AG04450 (cell line): ENCODE results near the gene GAGE12J. TPM values are rescaled to one million over a fixed set of nuclear protein-coding genes. Genes with fewer than 3 reads are reported as not detected.
"Not testable (repeated sequence)": the region's sequence is repeated elsewhere in the genome, so short reads cannot be mapped to it uniquely, and the experiment has no call there.

Source experiments
- CTCF ChIA-PET: fragments of 300-600, 350-600 bp; formaldehyde crosslinking; extraction: SDS; loops from one replicate; lab custom pipeline; 2022; ENCODE audit warnings: antibody characterized with exemption, inconsistent platforms; lab: Charles Lee
- POLR2A ChIA-PET: fragments of 350-600 bp; formaldehyde crosslinking; extraction: SDS; loops from one replicate; lab custom pipeline; 2021; ENCODE audit warnings: antibody characterized with exemption, inconsistent platforms; lab: Yijun Ruan, JAX
- DNase-seq: peaks from one replicate; pipeline ENCODE4 v3.0.0-alpha.2; 2011; ENCODE audit warnings: low read depth, low spot score
- H3K27ac ChIP-seq: one replicate; pipeline ENCODE4 v1.5.1; 2012; ENCODE audit warnings: low read depth, low read length, control low read depth
- H3K27me3 ChIP-seq: one replicate; pipeline ENCODE4 v1.6.0; 2012; ENCODE audit warnings: low read length; ENCODE audit not compliant: control insufficient read depth, insufficient read depth
- H3K4me3 ChIP-seq: 2 replicates; pipeline ENCODE4 v1.5.1; 2011; ENCODE audit warnings: mild to moderate bottlenecking, low read depth, low read length, control low read depth
- H3K9me3 ChIP-seq: 2 replicates; pipeline ENCODE4 v1.5.1; 2012; ENCODE audit warnings: low read length; ENCODE audit not compliant: control insufficient read depth, insufficient read depth
- polyA plus RNA-seq: library from polyadenylated mRNA; depleted of rRNA; stranded (reverse); fragments of >200 nt; gene quantifications from 2 replicates; pipeline ENCODE4 v1.2.3, GENCODE V29; 2011; rRNA removed

GAGE12J gene
- polyA plus RNA-seq, 1 experiment, result not detected

DNA sequence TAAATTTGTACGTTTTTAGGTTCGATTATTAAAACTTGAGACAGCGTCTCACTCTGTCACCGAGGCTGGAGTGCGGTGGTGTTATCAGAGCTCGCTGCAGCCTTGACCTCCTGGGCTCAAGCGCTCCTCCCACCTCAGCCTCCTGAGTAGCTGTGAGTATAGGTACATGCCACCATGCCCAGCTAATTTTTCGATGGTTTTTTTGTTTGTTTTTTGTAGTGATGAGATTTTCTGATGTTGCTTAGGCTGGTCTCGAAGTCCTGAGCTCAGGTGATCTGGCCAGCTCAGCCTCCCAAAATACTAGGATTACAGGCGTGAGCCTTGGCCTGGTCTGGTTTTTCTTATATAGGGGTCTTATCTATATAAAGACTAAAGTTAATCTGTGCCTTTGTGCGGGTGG lies 8.6 kb downstream of the GAGE12J start:
- POLR2A ChIA-PET, CTCF ChIA-PET, DNase-seq: not testable (repeated sequence)

GRCh38 chrX:49331282-49331681 lies 9.4 kb downstream of the GAGE12J start, which contains the start of gene GAGE13:
Gene GAGE13, plus strand, starts transcription at chrX:49331582. Its CDS starts 1,156 bp downstream, at chrX:49332738.
- H3K4me3 ChIP-seq, H3K9me3 ChIP-seq, POLR2A ChIA-PET, DNase-seq, H3K27me3 ChIP-seq, CTCF ChIA-PET, H3K27ac ChIP-seq: not testable (repeated sequence)

More for the DNA sequence above, 8.6 kb downstream of the GAGE12J start:
- H3K4me3 ChIP-seq, H3K27ac ChIP-seq, H3K27me3 ChIP-seq, H3K9me3 ChIP-seq: not testable (repeated sequence)

DNA sequence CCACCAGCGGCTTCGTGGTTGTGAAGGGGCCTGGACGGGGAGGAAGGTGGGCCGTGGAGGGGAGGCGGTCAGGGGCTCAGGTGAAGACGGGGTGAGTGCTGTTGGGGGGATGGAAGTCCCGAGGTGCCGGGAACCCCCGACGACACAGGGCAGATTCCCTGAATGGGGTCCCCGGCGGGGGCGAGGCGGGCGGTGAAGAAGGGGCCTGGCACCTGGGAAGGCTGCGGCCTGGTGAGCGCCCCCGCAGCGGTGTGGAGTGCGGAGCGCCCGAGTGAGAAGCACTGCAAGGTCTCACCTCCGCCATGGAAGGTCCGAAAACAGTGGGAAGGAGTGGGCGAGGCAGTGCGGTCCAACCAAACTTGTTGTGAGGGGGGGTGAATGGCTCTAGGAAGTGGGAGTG lies 10.0 kb downstream of the GAGE12J start:
- CTCF ChIA-PET, result not testable (repeated sequence)

GRCh38 chrX:49341449-49341848 lies 19.6 kb downstream of the GAGE12J start:
- DNase-seq, POLR2A ChIA-PET, H3K27ac ChIP-seq, H3K4me3 ChIP-seq, H3K27me3 ChIP-seq, CTCF ChIA-PET, H3K9me3 ChIP-seq: not testable (repeated sequence)

More for the DNA sequence above, 10.0 kb downstream of the GAGE12J start:
- H3K4me3 ChIP-seq, H3K27me3 ChIP-seq, DNase-seq, H3K9me3 ChIP-seq, H3K27ac ChIP-seq, POLR2A ChIA-PET: not testable (repeated sequence)

GRCh38 chrX:49344496-49345175 lies 22.8 kb downstream of the GAGE12J start:
- H3K27ac ChIP-seq, POLR2A ChIA-PET: not testable (repeated sequence)

DNA sequence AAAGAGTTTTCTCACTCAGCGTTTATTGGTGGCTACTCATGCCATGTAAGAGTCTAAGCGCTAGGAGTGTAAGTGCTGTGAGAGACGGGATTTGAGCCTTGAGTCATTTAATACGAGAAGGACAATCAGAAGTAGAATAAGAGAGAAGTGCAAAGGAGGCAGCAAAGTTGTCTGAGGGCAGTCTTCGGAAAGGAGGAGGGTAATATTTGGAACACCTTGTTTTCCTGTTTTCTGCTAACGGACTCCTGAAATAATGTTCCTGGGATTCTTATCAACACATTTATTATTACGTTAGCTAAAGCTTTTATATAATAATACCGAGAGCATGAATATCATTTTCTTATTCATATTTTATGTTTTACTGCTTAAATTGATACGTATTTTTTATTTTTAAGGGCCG lies 23.6 kb downstream of the GAGE12J start:
- H3K4me3 ChIP-seq, POLR2A ChIA-PET, DNase-seq, H3K9me3 ChIP-seq, CTCF ChIA-PET, H3K27ac ChIP-seq, H3K27me3 ChIP-seq: not testable (repeated sequence)

More at GRCh38 chrX:49344496-49345175, 22.8 kb downstream of the GAGE12J start:
- H3K9me3 ChIP-seq, CTCF ChIA-PET, H3K4me3 ChIP-seq, DNase-seq, H3K27me3 ChIP-seq: not testable (repeated sequence)

DNA sequence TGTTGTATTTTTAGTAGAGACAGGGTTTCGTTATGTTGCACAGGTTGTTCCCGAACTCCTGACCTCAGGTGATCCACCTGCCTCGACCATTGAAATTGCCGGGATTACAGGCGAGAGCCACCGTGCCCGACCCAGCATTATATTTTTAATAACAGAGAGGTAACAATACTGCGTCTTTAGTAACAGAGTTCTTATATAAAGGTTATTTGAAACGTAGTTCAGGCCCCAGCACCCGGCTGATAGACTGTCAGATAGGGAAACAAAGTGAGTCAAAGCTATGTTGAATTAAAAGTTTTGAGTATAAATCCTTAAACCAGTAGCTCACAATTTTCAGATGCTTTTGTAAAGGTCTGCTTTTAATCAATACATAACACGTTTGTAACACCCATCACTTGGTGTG lies 24.3 kb downstream of the GAGE12J start:
- DNase-seq, H3K4me3 ChIP-seq, H3K27ac ChIP-seq, POLR2A ChIA-PET, H3K27me3 ChIP-seq, H3K9me3 ChIP-seq, CTCF ChIA-PET: not testable (repeated sequence)

Other genes with a start within 250 kb of the GAGE12J start
- 27.6 and 41.2 TPM in 2 replicates for gene PRAF2, start 248.0 kb upstream of the GAGE12J start, polyA plus RNA-seq
- 78.4 and 96.1 TPM in 2 replicates for gene WDR45, start 242.2 kb upstream of the GAGE12J start, polyA plus RNA-seq
- 20.3 and 21.9 TPM in 2 replicates for gene GPKOW, start 198.3 kb upstream of the GAGE12J start, polyA plus RNA-seq
- gene MAGIX, start 159.3 kb upstream of the GAGE12J start, polyA plus RNA-seq, result 0.40 and 0.82 TPM in 2 replicates
- 66.7 and 79.6 TPM in 2 replicates for gene PLP2, start 150.1 kb upstream of the GAGE12J start, polyA plus RNA-seq
- 3.6 and 4.1 TPM in 2 replicates for gene PRICKLE3, start 135.7 kb upstream of the GAGE12J start, polyA plus RNA-seq
- gene SYP, start 121.8 kb upstream of the GAGE12J start, polyA plus RNA-seq, result 0.07 and 0.15 TPM in 2 replicates
- not detected in 2 replicates for gene CACNA1F, start 88.7 kb upstream of the GAGE12J start, polyA plus RNA-seq
- gene CCDC22, start 86.6 kb upstream of the GAGE12J start, polyA plus RNA-seq, result 5.7 and 9.6 TPM in 2 replicates
- 0.09 TPM in 1 of 2 replicates, not detected in the other for gene FOXP3, start 57.3 kb upstream of the GAGE12J start, polyA plus RNA-seq
- 1.1 and 2.4 TPM in 2 replicates for gene PPP1R3F, start 52.2 kb upstream of the GAGE12J start, polyA plus RNA-seq
- gene GAGE10, start 18.4 kb upstream of the GAGE12J start, polyA plus RNA-seq, result not detected in 2 replicates
- not detected in 2 replicates for gene GAGE13, start 9.5 kb downstream of the GAGE12J start, polyA plus RNA-seq
- not detected in 2 replicates for gene GAGE12C, start 210.1 kb downstream of the GAGE12J start, polyA plus RNA-seq
- not detected in 2 replicates for gene GAGE12D, start 219.7 kb downstream of the GAGE12J start, polyA plus RNA-seq
- gene GAGE12E, start 229.3 kb downstream of the GAGE12J start, polyA plus RNA-seq, result not detected in 2 replicates
- gene GAGE12F, start 238.8 kb downstream of the GAGE12J start, polyA plus RNA-seq, result not detected in 2 replicates
- not detected in 2 replicates for gene GAGE12G, start 248.4 kb downstream of the GAGE12J start, polyA plus RNA-seq